Measurements from ENCODE around the gene CHST1.

Gene CHST1

DNA sequence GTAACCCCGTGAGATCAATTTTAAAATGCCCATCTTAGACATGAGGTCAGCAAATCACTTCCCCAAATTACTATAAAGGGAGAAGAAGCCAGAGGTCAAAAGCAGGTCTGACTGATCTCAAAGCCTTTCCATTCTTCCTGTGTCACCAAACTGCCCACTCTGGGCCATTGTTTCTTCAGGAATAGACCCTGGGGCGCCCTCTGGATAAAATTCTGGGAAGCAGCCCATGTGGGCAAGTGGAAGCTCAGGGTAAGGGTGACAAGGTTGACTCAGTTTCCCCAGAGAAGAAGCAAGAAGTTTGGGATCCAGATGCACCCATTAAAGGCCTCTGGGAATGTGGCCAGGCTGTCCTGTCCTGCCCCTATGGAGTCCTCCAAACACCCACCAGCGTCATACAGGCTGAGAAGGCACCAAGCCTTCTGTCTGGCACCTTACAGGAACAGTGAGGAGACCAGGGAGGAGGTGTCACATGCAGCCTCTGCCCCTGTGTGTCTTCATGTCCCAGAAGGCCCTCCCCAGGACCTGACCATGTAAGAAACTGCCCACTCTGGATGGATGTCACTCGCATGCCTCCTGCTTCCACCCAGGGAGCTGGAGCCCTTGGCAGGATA is 50.1 kb downstream of the CHST1 start:
- Histone ChIP-seq H3K36me3 (ENCODE audit: insufficient read depth, low read length) (no peaks in the 10 kb centered on the region), H3K27ac (ENCODE audit: low read depth, low read length, poor library complexity, severe bottlenecking) (no peak overlapping the region), H2AFZ (ENCODE audit: low read length) (no peak overlapping the region), H3K9me3 (ENCODE audit: low read length) (peaks cover under 1% of the 10 kb centered on the region; the same call in 1 of the 2 replicates), H3K27me3 (ENCODE audit: insufficient read depth, low read length) (peaks cover 3% of the 10 kb centered on the region), H3K79me2 (ENCODE audit: insufficient read depth, low read length) (no peaks in the 10 kb centered on the region), H3K9ac (ENCODE audit: low read length) (no peak overlapping the region), H4K20me1 (ENCODE audit: insufficient read depth, low read length) (no peaks in the 10 kb centered on the region), H3K4me3 (ENCODE audit: low read depth, low read length, poor library complexity, severe bottlenecking) (no peak overlapping the region), H3F3A (ENCODE audit: insufficient read depth, low read length) (no peaks in the 10 kb centered on the region), H3K4me1 (ENCODE audit: insufficient read depth, low read length, severe bottlenecking) (no peaks in the 10 kb centered on the region), H3K4me2 (ENCODE audit: low read length) (no peak overlapping the region), H3K9me2 (ENCODE audit: low read depth, low read length) (no peaks in the 10 kb centered on the region)
- TF ChIP-seq EZH2 (IDR thresholded peaks at IDR 0.05; ENCODE audit: borderline replicate concordance, low read length) (no peak), CTCF (IDR thresholded peaks at IDR 0.05; ENCODE audit: low read length) (no peak)

- Histone ChIP-seq H3F3A (ENCODE audit: insufficient read depth, low read length) (no peaks in the 10 kb centered on the region), H2AFZ (ENCODE audit: low read length) (no peak overlapping the region), H3K9me2 (ENCODE audit: low read depth, low read length) (no peaks in the 10 kb centered on the region), H3K79me2 (ENCODE audit: insufficient read depth, low read length) (no peaks in the 10 kb centered on the region), H3K4me2 (ENCODE audit: low read length) (no peak overlapping the region), H3K9ac (ENCODE audit: low read length) (no peak overlapping the region), H3K27ac (ENCODE audit: low read depth, low read length, poor library complexity, severe bottlenecking) (no peak overlapping the region), H3K4me3 (ENCODE audit: low read depth, low read length, poor library complexity, severe bottlenecking) (no peak overlapping the region), H3K36me3 (ENCODE audit: insufficient read depth, low read length) (no peaks in the 10 kb centered on the region), H4K20me1 (ENCODE audit: insufficient read depth, low read length) (no peaks in the 10 kb centered on the region), H3K4me1 (ENCODE audit: insufficient read depth, low read length, severe bottlenecking) (no peaks in the 10 kb centered on the region), H3K9me3 (ENCODE audit: low read length) (no peaks in the 10 kb centered on the region), H3K27me3 (ENCODE audit: insufficient read depth, low read length) (peaks cover 3% of the 10 kb centered on the region)
- TF ChIP-seq EZH2 (IDR thresholded peaks at IDR 0.05; ENCODE audit: borderline replicate concordance, low read length): no peak
- no peak for TF ChIP-seq CTCF (IDR thresholded peaks at IDR 0.05; ENCODE audit: low read length)
These were observed 51.1 kb downstream of the CHST1 start for GRCh38 chr11:45614196-45614828.

DNA sequence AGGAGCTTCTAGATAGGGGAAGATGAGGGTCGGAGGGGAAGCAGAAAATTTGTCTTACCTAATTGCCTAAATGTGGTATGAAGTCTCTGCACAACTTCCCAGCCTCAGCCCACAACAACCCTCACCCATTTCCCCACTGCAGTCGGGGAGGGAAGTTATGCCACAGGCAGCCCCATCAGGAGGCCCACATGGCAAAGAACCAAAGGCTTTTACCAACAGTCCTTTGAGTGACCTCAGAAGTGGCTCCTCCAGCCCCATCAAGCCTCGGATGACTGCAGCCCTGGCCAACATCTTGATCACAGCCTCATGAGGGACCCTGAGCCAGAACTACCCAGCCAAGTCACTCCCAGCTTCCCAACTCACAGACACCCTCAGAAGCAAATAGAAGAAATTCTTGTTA is 54.8 kb downstream of the CHST1 start:
- Histone ChIP-seq H3K36me3 (ENCODE audit: insufficient read depth, low read length) (no peaks in the 10 kb centered on the region), H3K4me1 (ENCODE audit: insufficient read depth, low read length, severe bottlenecking) (no peaks in the 10 kb centered on the region), H3K4me3 (ENCODE audit: low read depth, low read length, poor library complexity, severe bottlenecking) (no peak overlapping the region), H4K20me1 (ENCODE audit: insufficient read depth, low read length) (no peaks in the 10 kb centered on the region), H3K9me3 (ENCODE audit: low read length) (no peaks in the 10 kb centered on the region), H3K79me2 (ENCODE audit: insufficient read depth, low read length) (no peaks in the 10 kb centered on the region), H3K9ac (ENCODE audit: low read length) (no peak overlapping the region), H3K27ac (ENCODE audit: low read depth, low read length, poor library complexity, severe bottlenecking) (no peak overlapping the region), H3K9me2 (ENCODE audit: low read depth, low read length) (no peaks in the 10 kb centered on the region), H3F3A (ENCODE audit: insufficient read depth, low read length) (no peaks in the 10 kb centered on the region), H3K4me2 (ENCODE audit: low read length) (no peak overlapping the region), H2AFZ (ENCODE audit: low read length) (no peak overlapping the region), H3K27me3 (ENCODE audit: insufficient read depth, low read length) (peaks cover 3% of the 10 kb centered on the region; the same call in 1 of the 2 replicates)
- TF ChIP-seq CTCF (IDR thresholded peaks at IDR 0.05; ENCODE audit: low read length): no peak
- TF ChIP-seq EZH2 (IDR thresholded peaks at IDR 0.05; ENCODE audit: borderline replicate concordance, low read length): no peak

Measured in OCI-LY1 (cell line).